ENCODE measurements around the gene MINDY4.

MINDY4 gene

DNA sequence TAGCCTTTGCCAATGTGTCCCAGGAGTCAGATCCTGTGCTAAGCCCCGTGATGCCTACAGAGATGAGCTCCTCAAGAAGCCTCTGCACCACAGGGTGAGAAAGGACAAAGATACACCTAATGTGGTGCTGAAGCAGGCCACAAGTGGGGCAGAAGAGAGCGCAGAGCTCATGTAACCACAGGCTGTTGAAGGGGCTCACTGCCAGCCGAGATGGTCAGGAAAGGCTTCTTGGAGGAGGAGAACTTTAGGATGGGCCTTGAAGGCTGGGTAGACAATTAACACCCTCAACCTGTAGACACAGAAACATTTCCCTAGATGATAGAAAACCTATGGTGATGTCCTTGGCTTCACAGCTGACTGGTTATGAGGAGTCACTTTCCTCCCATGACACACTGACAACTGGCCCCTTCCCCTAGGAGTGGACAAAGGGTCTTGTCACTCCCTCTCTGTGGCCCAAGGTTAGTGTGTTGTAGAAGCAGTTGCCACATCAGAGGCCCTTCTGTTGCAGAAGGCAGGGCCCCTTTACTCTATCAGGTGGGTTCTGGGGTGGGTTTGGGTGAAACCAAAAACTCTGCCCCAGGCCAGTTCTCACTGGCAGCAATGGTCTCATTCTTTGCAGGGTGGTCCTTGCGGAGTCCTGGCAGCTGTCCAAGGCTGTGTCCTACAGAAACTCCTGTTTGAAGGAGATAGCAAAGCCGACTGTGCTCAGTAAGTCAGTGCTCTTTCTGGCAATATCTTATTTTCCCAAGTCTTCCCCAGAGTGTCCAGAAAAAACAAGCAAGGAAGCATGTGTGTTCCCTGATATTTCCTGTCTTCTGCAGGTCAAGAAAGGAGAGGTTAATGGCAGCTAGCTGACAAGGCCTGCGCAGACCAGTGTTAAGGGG, 69.2 kb downstream of the MINDY4 start:
- H3K36me3 Mint-ChIP-seq (ENCODE audit: low read depth) = no peaks in the 10 kb centered on the region
- H3K27ac Mint-ChIP-seq = no peak overlapping the region
- H3K9me3 Mint-ChIP-seq = no peaks in the 10 kb centered on the region

DNA sequence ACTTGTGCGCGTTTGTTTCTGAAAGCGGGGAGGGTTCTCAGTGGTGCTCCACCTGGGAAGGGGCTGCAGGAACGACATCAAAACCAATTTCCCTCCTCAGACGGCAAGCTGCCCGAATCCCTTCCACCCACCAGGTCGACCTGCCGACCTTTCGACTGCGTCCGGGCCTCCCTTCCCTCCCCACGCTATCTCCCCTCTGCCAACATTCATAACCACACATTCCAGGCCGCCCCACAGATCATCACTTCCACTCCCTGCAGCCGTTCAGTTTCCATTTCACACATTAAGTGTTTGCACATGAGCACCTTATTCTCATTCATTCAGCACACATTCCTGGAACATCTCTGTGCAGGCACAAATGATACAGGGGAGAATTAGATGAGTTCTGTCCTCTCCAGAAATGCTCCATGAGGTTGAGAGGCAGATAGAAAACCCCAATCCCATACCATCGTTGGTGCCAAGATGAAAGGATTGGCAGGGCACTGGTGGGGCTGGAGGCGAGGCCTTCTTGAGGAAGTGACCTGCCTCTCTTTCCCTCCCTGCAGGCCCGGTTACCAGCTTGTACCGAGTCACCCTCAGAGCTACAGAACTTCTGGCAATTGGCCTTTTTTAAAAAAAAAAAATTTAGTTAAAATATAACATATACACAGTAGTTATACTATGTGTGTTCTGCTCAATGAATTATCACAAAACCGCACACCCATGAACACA, 70.0 kb downstream of the MINDY4 start:
- Mint-ChIP-seq H3K27me3 (no peaks in the 10 kb centered on the region), H3K9me3 (no peaks in the 10 kb centered on the region), H3K36me3 (ENCODE audit: low read depth) (no peaks in the 10 kb centered on the region), H3K27ac (no peak overlapping the region), H3K4me1 (ENCODE audit: low read depth) (no peaks in the 10 kb centered on the region), H3K4me3 (no peak overlapping the region)

More for the DNA sequence above, 69.2 kb downstream of the MINDY4 start:
- H3K27me3 Mint-ChIP-seq = no peaks in the 10 kb centered on the region
- H3K4me3 Mint-ChIP-seq = no peak overlapping the region
- no peaks in the 10 kb centered on the region for H3K4me1 Mint-ChIP-seq (ENCODE audit: low read depth)

DNA sequence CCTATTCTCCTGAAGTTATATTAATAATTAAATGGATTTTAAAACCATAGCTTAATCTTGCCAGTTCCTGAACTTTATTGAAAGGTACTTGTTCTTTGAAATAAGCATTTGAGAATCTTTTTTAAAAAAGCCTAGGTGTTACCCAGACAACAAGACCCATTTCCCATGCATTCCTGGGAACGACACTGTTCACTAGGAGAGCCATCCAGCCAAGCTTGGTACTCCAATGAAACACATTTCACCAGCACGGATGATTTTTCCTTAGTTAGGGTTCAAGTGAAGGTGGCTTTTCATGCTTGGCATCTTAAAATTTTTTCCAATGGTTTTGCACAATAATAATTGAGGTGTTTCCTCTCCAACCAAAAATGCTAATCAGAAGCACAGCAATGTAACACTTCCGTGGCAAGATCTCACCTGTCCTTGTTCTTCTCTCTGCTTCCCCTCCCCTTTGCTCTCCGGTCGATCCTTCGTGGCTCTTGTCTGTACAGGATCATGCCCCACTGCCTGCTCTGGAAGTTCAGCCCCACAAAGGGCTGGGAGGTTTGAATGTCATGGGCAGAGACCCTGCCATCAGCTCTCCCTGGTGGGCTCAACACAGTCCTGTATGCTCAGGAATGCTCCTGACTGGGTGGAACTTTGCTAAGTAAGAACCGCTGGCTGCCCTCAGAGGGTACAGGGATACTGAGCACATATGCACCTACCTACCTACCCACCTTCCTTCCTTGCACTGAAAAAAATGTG, 70.8 kb downstream of the MINDY4 start:
- no peaks in the 10 kb centered on the region for H3K4me1 Mint-ChIP-seq (ENCODE audit: low read depth)
- H3K36me3 Mint-ChIP-seq (ENCODE audit: low read depth) = no peaks in the 10 kb centered on the region
- H3K27ac Mint-ChIP-seq = no peak overlapping the region
- no peaks in the 10 kb centered on the region for H3K27me3 Mint-ChIP-seq
- H3K9me3 Mint-ChIP-seq = no peaks in the 10 kb centered on the region
- H3K4me3 Mint-ChIP-seq = no peak overlapping the region

DNA sequence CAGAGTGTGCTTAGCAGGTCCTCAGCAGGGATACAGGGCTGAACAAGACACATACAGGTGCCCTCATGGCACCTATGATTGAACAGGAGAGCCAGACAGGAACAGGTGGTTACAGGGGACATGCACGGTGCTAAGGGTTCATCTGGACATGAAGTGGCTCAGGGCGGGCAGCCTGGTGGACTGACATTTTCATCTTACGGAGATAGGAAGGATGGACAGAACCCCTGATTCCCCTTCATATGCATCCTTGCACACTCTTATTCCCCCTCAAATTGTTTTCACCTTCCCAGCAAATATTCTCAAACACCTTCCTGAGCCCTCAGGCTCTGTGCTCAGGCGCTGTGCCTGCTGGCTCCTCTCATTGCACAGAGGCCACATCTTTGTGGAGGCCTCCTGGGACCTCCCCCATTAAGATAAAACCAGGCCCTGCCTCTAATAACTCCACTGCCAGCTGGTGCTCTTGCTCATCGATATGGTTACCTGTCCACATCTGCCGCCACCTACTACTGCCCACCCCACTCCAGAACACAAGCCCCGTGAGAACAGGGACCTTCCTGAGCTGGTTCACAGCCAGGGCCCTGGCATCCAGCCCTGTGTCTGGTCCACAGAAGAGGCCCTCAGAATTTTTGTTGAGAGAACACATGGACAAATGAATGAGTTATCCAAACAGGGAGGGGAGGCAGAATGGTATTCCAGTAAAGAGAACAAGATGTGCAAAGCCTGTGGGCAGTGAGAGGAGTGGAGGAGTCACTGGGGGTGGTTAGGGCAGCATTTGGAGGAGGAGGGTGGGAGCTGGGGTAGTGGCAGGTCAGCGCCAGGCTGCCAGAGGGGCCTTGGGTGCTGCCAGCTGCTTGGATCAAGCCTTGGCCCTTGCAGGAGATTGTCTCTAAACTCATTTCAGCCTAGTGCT, 71.6 kb downstream of the MINDY4 start:
- no peaks in the 10 kb centered on the region for H3K9me3 Mint-ChIP-seq
- no peak overlapping the region for H3K27ac Mint-ChIP-seq
- no peaks in the 10 kb centered on the region for H3K27me3 Mint-ChIP-seq
- H3K36me3 Mint-ChIP-seq (ENCODE audit: low read depth) = no peaks in the 10 kb centered on the region
- H3K4me1 Mint-ChIP-seq (ENCODE audit: low read depth) = no peaks in the 10 kb centered on the region
- H3K4me3 Mint-ChIP-seq = no peak overlapping the region

DNA sequence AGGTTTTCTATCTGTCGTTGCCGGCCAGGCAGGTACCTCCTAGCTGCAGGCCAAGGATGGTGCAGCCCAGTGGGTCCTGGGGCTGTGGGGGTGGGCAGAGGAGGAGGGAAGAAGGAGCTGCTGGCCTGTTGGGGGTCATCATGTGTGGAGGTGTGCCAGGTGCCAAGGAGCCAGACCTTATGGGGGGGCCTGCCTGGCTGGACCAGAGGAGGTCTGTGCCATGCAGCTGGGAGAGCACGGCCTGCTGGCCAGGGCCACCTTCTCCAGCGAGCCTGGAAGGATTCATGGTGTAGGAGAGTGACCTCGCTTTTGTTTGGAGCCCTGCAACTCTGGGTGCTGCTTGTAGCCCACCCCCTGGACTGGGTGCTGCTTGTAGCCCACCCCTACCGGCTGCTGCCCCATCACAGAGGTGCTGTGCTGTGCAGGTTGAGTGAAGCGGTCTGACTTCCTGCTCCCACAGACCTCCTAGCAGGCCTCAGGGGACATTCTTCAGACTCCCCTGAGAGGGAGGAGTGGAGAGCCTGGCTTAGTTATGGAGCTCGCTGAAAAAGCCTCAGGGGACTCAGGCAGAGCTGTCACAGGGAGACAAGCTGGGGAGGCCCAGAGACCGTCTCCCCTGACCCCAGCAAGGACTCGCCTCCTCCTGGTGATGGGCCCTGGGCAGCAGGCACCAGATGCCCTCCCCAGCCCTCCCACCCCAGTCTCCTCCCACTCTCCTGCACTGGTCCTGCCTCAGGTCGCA, 72.7 kb downstream of the MINDY4 start:
- H3K27me3 Mint-ChIP-seq = no peaks in the 10 kb centered on the region
- H3K36me3 Mint-ChIP-seq (ENCODE audit: low read depth) = no peaks in the 10 kb centered on the region
- no peak overlapping the region for H3K27ac Mint-ChIP-seq

DNA sequence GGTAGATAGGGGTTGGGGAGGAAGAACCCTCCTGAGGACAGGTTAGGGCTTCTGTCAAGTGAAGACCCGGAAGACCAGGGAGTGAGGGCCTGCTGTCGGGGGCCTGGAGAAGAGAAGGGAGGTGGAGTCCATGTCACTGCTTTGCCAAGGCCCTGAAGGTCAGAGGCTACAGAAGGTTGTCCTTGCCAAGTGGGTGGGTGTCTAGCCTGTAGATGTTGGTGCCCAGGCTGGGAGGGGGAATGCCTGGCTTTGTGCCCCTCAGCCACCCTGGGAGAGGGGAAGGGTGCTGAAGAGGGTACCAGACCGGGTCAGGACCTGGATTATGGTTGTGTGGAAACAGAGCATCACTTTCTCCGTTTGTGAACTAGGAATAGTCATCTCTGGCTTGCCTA, 73.3 kb downstream of the MINDY4 start:
- Mint-ChIP-seq H3K27ac (no peak overlapping the region), H3K36me3 (ENCODE audit: low read depth) (no peaks in the 10 kb centered on the region), H3K27me3 (no peaks in the 10 kb centered on the region), H3K9me3 (no peaks in the 10 kb centered on the region), H3K4me3 (no peak overlapping the region), H3K4me1 (ENCODE audit: low read depth) (no peaks in the 10 kb centered on the region)

More for the DNA sequence above, 72.7 kb downstream of the MINDY4 start:
- Mint-ChIP-seq H3K9me3 (no peaks in the 10 kb centered on the region), H3K4me3 (no peak overlapping the region), H3K4me1 (ENCODE audit: low read depth) (no peaks in the 10 kb centered on the region)

DNA sequence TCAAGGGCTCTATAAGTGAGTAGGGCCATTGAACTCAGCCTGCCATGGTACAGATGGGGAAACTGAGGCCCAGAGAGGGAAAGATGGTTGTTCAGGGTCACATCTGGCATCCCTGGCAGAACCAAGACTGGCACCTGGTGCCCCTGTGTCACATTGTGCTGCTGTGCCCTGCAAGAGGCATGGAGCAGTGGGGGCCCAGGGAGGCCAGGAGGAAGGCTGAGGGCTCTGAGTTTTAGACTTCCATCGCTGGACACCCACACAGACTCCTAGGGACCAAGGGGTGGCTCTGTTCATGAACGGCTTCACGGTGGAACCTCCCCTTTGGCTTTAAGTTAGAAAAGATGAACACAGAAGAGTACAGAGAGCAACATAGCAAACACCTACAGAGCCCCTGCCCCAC, 73.7 kb downstream of the MINDY4 start:
- no peaks in the 10 kb centered on the region for H3K27me3 Mint-ChIP-seq
- H3K36me3 Mint-ChIP-seq (ENCODE audit: low read depth) = no peaks in the 10 kb centered on the region
- no peak overlapping the region for H3K27ac Mint-ChIP-seq
- no peaks in the 10 kb centered on the region for H3K9me3 Mint-ChIP-seq
- H3K4me1 Mint-ChIP-seq (ENCODE audit: low read depth) = no peaks in the 10 kb centered on the region
- no peak overlapping the region for H3K4me3 Mint-ChIP-seq

DNA sequence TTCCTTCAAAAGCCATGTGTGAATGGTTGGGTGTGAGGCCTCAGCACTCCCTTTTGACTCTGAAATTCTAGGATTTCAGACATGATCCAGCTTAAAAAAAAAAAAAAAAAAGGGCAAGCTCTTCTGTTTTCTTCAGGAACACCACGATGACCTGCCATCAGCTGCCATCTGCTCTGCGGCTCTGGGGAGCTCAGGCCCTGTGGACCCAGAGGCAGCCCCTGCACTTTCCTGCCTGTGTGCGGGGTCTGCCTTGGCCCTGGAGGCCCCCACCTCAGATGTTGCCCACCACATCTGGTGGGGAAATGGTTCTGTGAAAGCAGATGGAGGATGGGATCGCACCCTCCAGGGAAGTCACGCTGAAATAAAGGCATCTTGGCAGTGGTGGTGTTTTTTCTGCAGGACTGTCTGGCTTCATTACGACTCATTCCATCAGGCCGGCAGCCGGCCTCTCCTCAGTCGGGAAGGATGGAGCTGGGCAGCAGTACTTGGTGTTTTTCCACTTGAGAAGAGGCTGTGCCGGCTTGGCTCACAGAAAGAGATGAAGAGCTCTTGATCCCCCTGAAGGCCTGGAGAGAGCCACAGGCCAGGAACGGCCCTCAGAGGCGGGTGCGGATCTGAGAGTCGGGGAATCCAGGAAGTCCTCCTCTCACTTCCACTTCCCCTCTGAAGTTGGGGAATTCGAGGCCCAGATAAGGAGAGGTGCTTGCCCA, 74.4 kb downstream of the MINDY4 start:
- no peaks in the 10 kb centered on the region for H3K9me3 Mint-ChIP-seq
- no peaks in the 10 kb centered on the region for H3K4me1 Mint-ChIP-seq (ENCODE audit: low read depth)
- H3K4me3 Mint-ChIP-seq = no peak overlapping the region

DNA sequence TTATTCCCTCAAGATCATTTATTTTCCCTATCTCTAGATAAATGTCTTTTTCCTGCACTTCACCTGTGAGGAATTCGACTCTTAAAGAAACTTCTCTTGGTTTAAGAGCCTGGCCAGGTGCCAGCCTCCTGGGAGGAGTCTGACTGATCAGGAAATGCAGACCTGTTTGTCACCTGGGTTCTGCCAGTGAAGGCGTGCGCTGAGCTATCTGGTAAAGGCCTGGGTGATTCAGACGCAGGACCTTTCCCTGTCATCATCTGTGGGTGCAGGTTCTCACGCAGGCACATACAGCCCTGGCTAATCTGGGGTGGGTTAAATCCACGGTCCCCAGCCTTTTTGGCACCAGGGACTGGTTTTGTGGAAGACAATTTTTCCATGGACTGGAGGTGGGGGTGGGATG, 75.2 kb downstream of the MINDY4 start:
- Mint-ChIP-seq H3K27ac (no peak overlapping the region), H3K9me3 (no peaks in the 10 kb centered on the region), H3K27me3 (no peaks in the 10 kb centered on the region), H3K4me1 (ENCODE audit: low read depth) (no peaks in the 10 kb centered on the region), H3K36me3 (ENCODE audit: low read depth) (no peaks in the 10 kb centered on the region), H3K4me3 (no peak overlapping the region)

More for the DNA sequence above, 74.4 kb downstream of the MINDY4 start:
- Mint-ChIP-seq H3K36me3 (ENCODE audit: low read depth) (no peaks in the 10 kb centered on the region), H3K27ac (no peak overlapping the region), H3K27me3 (no peaks in the 10 kb centered on the region)

DNA sequence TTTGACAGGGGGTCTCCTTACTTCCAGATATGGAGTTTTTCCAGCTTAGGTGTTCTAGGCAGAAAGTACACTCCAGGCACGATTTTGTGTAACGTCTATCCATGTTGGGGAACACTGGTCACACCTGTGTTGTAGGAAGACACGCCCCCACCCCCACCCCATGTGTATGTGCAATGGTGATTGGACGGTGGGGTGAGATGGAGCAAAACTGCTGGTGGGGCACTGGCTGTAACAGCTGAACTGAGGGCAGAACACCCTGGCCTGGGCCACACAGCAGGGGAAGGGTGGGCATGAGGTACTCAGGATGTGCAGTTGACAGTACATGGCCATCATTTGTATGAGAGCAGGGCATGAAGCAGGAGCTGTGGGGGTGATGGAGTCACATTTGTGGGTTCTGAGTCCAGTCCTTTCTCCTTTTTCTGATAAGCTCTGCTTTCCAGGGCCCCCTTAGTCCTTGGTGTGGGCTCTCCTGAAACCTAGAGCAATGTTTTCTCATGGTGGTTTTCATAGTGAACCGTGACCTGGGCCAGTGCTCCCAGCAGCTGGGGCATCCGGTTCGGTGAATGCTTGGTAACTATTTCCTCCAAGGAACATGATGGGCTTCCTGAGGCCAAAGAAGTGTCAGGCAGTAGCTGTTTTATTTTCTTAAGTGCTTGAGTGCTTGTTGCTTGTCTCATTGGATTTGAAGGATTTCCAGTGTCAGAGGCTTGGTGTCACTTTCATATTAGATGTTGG, 77.1 kb downstream of the MINDY4 start:
- Mint-ChIP-seq H3K27ac (no peak overlapping the region), H3K4me1 (ENCODE audit: low read depth) (no peaks in the 10 kb centered on the region), H3K4me3 (no peak overlapping the region), H3K36me3 (ENCODE audit: low read depth) (no peaks in the 10 kb centered on the region), H3K27me3 (no peaks in the 10 kb centered on the region), H3K9me3 (no peaks in the 10 kb centered on the region)

DNA sequence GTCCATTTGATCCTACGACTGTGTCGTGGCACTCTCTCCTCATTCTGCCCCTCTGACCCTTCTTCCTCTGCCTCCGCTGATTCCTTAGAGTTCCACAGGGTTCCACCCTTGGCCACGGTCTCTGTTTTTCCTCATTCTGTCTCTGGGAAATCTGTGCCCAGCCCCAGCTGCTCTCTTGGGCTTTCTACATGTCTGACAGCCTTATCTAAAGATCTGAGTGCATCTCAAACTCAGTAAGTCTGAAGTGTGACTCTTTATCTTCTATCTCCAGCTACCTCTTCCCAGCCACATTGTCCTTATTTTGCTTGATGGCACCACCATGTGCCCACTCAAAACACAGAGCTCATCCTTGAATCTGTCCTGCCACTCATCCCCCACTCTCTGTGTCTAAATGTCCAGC, 78.3 kb downstream of the MINDY4 start:
- Mint-ChIP-seq H3K27ac (no peak overlapping the region), H3K36me3 (ENCODE audit: low read depth) (no peaks in the 10 kb centered on the region), H3K27me3 (no peaks in the 10 kb centered on the region), H3K4me3 (no peak overlapping the region), H3K9me3 (no peaks in the 10 kb centered on the region), H3K4me1 (ENCODE audit: low read depth) (no peaks in the 10 kb centered on the region)

DNA sequence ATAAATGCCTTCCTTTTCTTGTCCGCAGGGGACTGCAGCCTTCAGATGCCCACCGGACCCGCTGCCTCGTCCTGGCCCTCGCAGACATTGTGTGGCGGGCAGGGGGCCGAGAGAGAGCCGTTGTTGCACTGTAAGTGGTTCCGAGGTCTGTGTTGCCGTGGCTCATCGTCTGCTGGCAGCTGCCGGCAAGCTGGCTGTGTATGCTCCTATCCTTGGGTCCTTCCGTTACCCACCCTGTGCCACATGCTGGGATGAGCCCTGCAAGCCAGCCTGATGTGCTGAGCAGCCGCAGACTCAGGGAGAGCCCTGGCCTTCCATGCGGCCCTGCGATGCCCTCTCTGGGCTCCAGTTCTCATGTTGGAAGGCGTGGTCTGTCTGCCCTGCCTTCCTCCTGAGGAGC, 79.2 kb downstream of the MINDY4 start:
- H3K4me3 Mint-ChIP-seq = no peak overlapping the region
- no peak overlapping the region for H3K27ac Mint-ChIP-seq
- H3K4me1 Mint-ChIP-seq (ENCODE audit: low read depth) = no peaks in the 10 kb centered on the region
- no peaks in the 10 kb centered on the region for H3K36me3 Mint-ChIP-seq (ENCODE audit: low read depth)
- no peaks in the 10 kb centered on the region for H3K27me3 Mint-ChIP-seq
- no peaks in the 10 kb centered on the region for H3K9me3 Mint-ChIP-seq

Measured in stimulated activated naive CD8-positive, alpha-beta T cell treated with anti-CD3 and anti-CD28 coated beads, Interleukin-15, Interleukin-2, amounts not matched to agents 100 ng/mL and 50 ng/mL, for 24 hours (primary cell).